B cell (primary cell): ENCODE results near the gene SMNDC1. TPM values are rescaled to one million over a fixed set of nuclear protein-coding genes. Genes with fewer than 3 reads are reported as not detected.

Experiments
- ATAC-seq: fragments of 200-7000 bp; cut with Tn5 transposase; one replicate; pipeline ENCODE4 v1.10.0; 2021; ENCODE audit warnings: low read depth, mild to moderate bottlenecking, moderate number of reproducible peaks, moderate library complexity
- CTCF ChIA-PET: fragments of 350-600 bp; sonication (Branson Sonifier 250); formaldehyde crosslinking; loops from one replicate; lab custom pipeline; 2021; ENCODE audit warnings: antibody characterized with exemption, inconsistent platforms; lab: Charles Lee
- POLR2A ChIA-PET: fragments of 350-600 bp; sonication (Branson Sonifier 250); formaldehyde crosslinking; loops from one replicate; lab custom pipeline; 2021; ENCODE audit warnings: antibody characterized with exemption; lab: Charles Lee
- DNase-seq: peaks from one replicate; pipeline ENCODE4 v3.0.0; 2013
- H2AFZ ChIP-seq: 2 replicates; pipeline ENCODE4 v1.6.1; 2012; ENCODE audit warnings: mild to moderate bottlenecking, low read depth, low read length; ENCODE audit not compliant: insufficient read depth, poor library complexity, severe bottlenecking
- H3K27ac ChIP-seq, 2 donors: 1 replicate in 1 of 2; 2 replicates in 1 of 2; pipeline ENCODE4 v1.5.1; 2012 to 2013; ENCODE audit warnings: low read length in 2 of 2, mild to moderate bottlenecking in 2 of 2, moderate library complexity in 1 of 2
- H3K27me3 ChIP-seq, 4 experiments: fragments of 200-600 bp in 1 of 4; sonication (generic) in 1 of 4; replicated peaks in 1 of 4; 1 replicate in 2 of 4; 2 replicates in 2 of 4; pipeline versions ENCODE4 v1.6.1 to v1.7.0; 2013 to 2016; ENCODE audit warnings: low read length in 3 of 4, mild to moderate bottlenecking in 2 of 4, mixed read lengths in 1 of 4, moderate library complexity in 1 of 4; ENCODE audit not compliant: insufficient read depth in 4 of 4, control insufficient read depth in 3 of 4; ENCODE audit errors: control extremely low read depth in 1 of 4
- H3K36me3 ChIP-seq, 2 experiments: replicated peaks in 1 of 2; 1 replicate in 1 of 2; 2 replicates in 1 of 2; pipeline versions ENCODE4 v1.6.1 to v1.7.1; 2013; ENCODE audit warnings: low read length in 1 of 2; ENCODE audit not compliant: insufficient read depth in 2 of 2, control insufficient read depth in 1 of 2; ENCODE audit errors: control extremely low read depth in 1 of 2, extremely low read depth in 1 of 2
- H3K4me1 ChIP-seq, 2 donors: fragments of 200-600 bp in 1 of 2; sonication (generic) in 1 of 2; 1 replicate in 1 of 2; 2 replicates in 1 of 2; pipeline versions ENCODE4 v1.5.1 to v1.6.1; 2013 to 2017; ENCODE audit warnings: low read length in 2 of 2; ENCODE audit not compliant: control insufficient read depth in 2 of 2, insufficient read depth in 2 of 2
- H3K4me2 ChIP-seq: replicated peaks from 2 replicates; pipeline ENCODE3; 2012; ENCODE audit warnings: mild to moderate bottlenecking, low read depth, low read length; ENCODE audit not compliant: poor library complexity, severe bottlenecking
- H3K4me3 ChIP-seq, 5 experiments: fragments of 200-600 bp in 1 of 5; sonication (generic) in 1 of 5; 1 replicate in 3 of 5; 2 replicates in 2 of 5; pipeline versions ENCODE4 v1.5.1 to v1.7.0; 2011 to 2016; ENCODE audit warnings: low read length in 4 of 5, mild to moderate bottlenecking in 4 of 5, low read depth in 2 of 5, control low read depth in 1 of 5, moderate library complexity in 1 of 5; ENCODE audit not compliant: insufficient read depth in 1 of 5; ENCODE audit errors: control extremely low read depth in 1 of 5, extremely low read depth in 1 of 5
- H3K79me2 ChIP-seq: fragments of 200-600 bp; sonication (generic); one replicate; pipeline ENCODE4 v1.6.0; 2016; ENCODE audit warnings: low read length; ENCODE audit not compliant: control insufficient read depth, insufficient read depth
- H3K9ac ChIP-seq: fragments of 200-600 bp; sonication (generic); 2 replicates; pipeline ENCODE4 v1.6.1; 2017; ENCODE audit warnings: mild to moderate bottlenecking, low read length, moderate library complexity
- H3K9me3 ChIP-seq, 3 donors: one replicate each; pipeline versions ENCODE4 v1.6.1 to v1.7.1; 2013; ENCODE audit warnings: low read length in 2 of 3; ENCODE audit not compliant: control insufficient read depth in 2 of 3, insufficient read depth in 1 of 3; ENCODE audit errors: control extremely low read depth in 1 of 3
- H4K20me1 ChIP-seq: 2 replicates; pipeline ENCODE4 v1.6.0; 2012; ENCODE audit warnings: mild to moderate bottlenecking, low read length; ENCODE audit not compliant: insufficient read depth, control insufficient read depth, poor library complexity, severe bottlenecking
- H3K27ac Mint-ChIP-seq: one replicate; pipeline ENCODE4 v1.8.0; 2021; ENCODE audit warnings: mixed read lengths
- H3K27me3 Mint-ChIP-seq: one replicate; pipeline ENCODE4 v1.8.0; 2021; ENCODE audit warnings: mixed read lengths
- H3K4me1 Mint-ChIP-seq: one replicate; pipeline ENCODE4 v1.8.0; 2021; ENCODE audit warnings: mixed read lengths
- H3K4me3 Mint-ChIP-seq: one replicate; pipeline ENCODE4 v1.8.0; 2021; ENCODE audit warnings: mixed read lengths
- H3K9me3 Mint-ChIP-seq: one replicate; pipeline ENCODE4 v1.8.0; 2022; ENCODE audit warnings: mixed read lengths; ENCODE audit not compliant: insufficient read depth
- EZH2 ChIP-seq: IDR thresholded peaks from 2 replicates; pipeline ENCODE4 v1.6.1; 2012; ENCODE audit warnings: borderline replicate concordance, low read depth, mild to moderate bottlenecking, moderate library complexity, low read length; ENCODE audit not compliant: insufficient read depth, poor library complexity, severe bottlenecking
- WGBS: methylation state at CpG from one replicate; pipeline ENCODE4 v1.1.5; 2013; ENCODE audit warnings: missing lambda C conversion rate; ENCODE audit not compliant: insufficient coverage; 5-methylcytosine and 5-hydroxymethylcytosine counted together
- intact Hi-C: fragments of 100-400 bp; cut with micrococcal nuclease; formaldehyde crosslinking; loops from one replicate; pipeline ENCODE4 v1.10.0; 2022
- polyA plus RNA-seq: library from polyadenylated mRNA; depleted of rRNA; stranded (reverse); fragments of >200 nt; gene quantifications from 2 replicates; pipeline ENCODE4 v1.2.3, GENCODE V29; 2012
- total RNA-seq, 2 donors: library from RNA; stranded (reverse); fragments of 120-200 nt in 1 of 2; gene quantifications; 1 replicate in 1 of 2; 2 replicates in 1 of 2; pipeline versions ENCODE4 v1.2.3 to v1.2.4, GENCODE V29; 2013 to 2022
- TF ChIP-seq, protein P1 (sequence below): fragments of 200-600 bp; IDR thresholded peaks from one replicate; pipeline ENCODE4 v1.8.0; 2022; ENCODE audit warnings: antibody characterized with exemption, mild to moderate bottlenecking

SMNDC1 gene
- total and polyA plus RNA-seq, 2 donors (not counting 1 experiment from before 2014, with no cell fraction given) = 12.1 to 36.0 TPM

DNA sequence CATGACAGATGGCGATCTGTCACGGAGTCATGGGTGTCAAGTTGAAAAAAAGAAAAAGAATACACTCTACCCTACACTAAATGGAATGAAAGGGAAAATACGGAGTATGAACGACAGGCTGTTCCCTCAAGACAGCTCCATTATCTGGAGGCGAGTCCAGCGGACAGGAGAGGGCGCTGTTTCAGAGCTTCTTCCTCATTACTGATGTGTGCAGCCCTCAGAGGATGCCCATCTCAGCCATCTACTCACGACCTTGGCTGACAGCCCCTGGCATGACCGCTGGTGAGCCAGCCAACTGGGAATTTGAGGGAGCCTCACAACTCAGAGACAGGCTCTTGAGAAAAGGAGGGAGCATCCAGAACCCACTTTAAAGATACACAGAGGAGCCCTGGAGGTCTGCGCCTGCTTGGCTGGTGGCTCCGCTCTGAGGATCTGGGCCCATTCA lies 49.6 kb upstream of the SMNDC1 start:
- Histone ChIP-seq H3K27me3 (no peaks in the 10 kb centered on the region), H3K4me3 (no peak overlapping the region), H3K36me3 (no peaks in the 10 kb centered on the region), H3K9ac (no peak overlapping the region), H3K79me2 (no peaks in the 10 kb centered on the region), H4K20me1 (no peaks in the 10 kb centered on the region), H3K27ac (peak overlapping the region in 1 of 2 donors; percentile 94), H3K4me2 (peak overlapping the region; percentile 69), H3K9me3 (peaks cover 0 to 3% (median 0%) of the 10 kb centered on the region in 3 donors), H2AFZ (no peak overlapping the region), H3K4me1 (peaks cover 52 to 56% of the 10 kb centered on the region in 2 donors)
- ChIA-PET CTCF (interaction anchor here (0.6 to 6.3 kb wide), 39 partner anchors 9 to 246 kb away, joined by 3 to 164 read pairs (median 5); partner anchors contain the start of genes DUSP5, SMC3 and SMNDC1), POLR2A (interaction anchor here (0.6 to 4.2 kb wide), 10 partner anchors 17 to 195 kb away, joined by 3 to 30 read pairs (median 7); no protein-coding TSS in a partner anchor)
- ATAC-seq = no peak
- H3K27me3 Mint-ChIP-seq = no peaks in the 10 kb centered on the region
- no peaks in the 10 kb centered on the region for H3K9me3 Mint-ChIP-seq
- peak; percentile 86 for DNase-seq
- WGBS = 57% methylated on average over 5 of the region's 11 CpGs
- intact Hi-C loops = loop anchor here (1.0 kb wide), 2 partner anchors 182 to 193 kb away; no protein-coding TSS in a partner anchor
- H3K4me1 Mint-ChIP-seq = peaks cover 70% of the 10 kb centered on the region
- peak overlapping the region; percentile 94 for H3K27ac Mint-ChIP-seq
- H3K4me3 Mint-ChIP-seq = peak overlapping the region; percentile 86
- TF ChIP-seq, protein P1, sequence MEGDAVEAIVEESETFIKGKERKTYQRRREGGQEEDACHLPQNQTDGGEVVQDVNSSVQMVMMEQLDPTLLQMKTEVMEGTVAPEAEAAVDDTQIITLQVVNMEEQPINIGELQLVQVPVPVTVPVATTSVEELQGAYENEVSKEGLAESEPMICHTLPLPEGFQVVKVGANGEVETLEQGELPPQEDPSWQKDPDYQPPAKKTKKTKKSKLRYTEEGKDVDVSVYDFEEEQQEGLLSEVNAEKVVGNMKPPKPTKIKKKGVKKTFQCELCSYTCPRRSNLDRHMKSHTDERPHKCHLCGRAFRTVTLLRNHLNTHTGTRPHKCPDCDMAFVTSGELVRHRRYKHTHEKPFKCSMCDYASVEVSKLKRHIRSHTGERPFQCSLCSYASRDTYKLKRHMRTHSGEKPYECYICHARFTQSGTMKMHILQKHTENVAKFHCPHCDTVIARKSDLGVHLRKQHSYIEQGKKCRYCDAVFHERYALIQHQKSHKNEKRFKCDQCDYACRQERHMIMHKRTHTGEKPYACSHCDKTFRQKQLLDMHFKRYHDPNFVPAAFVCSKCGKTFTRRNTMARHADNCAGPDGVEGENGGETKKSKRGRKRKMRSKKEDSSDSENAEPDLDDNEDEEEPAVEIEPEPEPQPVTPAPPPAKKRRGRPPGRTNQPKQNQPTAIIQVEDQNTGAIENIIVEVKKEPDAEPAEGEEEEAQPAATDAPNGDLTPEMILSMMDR = peak; percentile 84
- no peak for TF ChIP-seq EZH2
